Endothelial cell (in vitro differentiated cells): ENCODE data around the gene MPL. TPM values are rescaled to one million over a fixed set of nuclear protein-coding genes. Genes with fewer than 3 reads are reported as not detected.

Experiments used
- DNase-seq: peaks from one replicate; pipeline ENCODE4 v3.0.0; 2021; ENCODE audit warnings: low spot score
- H3K27ac Mint-ChIP-seq: one replicate; pipeline ENCODE4 v1.8.0; 2021; ENCODE audit warnings: mixed read lengths, inconsistent platforms; ENCODE audit not compliant: unreplicated experiment
- H3K27me3 Mint-ChIP-seq: one replicate; pipeline ENCODE4 v1.8.0; 2021; ENCODE audit warnings: mild to moderate bottlenecking, moderate library complexity, mixed read lengths, inconsistent platforms; ENCODE audit not compliant: unreplicated experiment
- H3K36me3 Mint-ChIP-seq: one replicate; pipeline ENCODE4 v1.8.0; 2021; ENCODE audit warnings: mild to moderate bottlenecking, low read depth, mixed read lengths, inconsistent platforms; ENCODE audit not compliant: unreplicated experiment
- H3K4me1 Mint-ChIP-seq: one replicate; pipeline ENCODE4 v1.8.0; 2021; ENCODE audit warnings: mild to moderate bottlenecking, mixed read lengths, inconsistent platforms; ENCODE audit not compliant: unreplicated experiment
- H3K4me3 Mint-ChIP-seq: one replicate; pipeline ENCODE4 v1.8.0; 2021; ENCODE audit warnings: mild to moderate bottlenecking, mixed read lengths, inconsistent platforms; ENCODE audit not compliant: unreplicated experiment
- H3K9me3 Mint-ChIP-seq: one replicate; pipeline ENCODE4 v1.8.0; 2021; ENCODE audit warnings: mixed read lengths, inconsistent platforms; ENCODE audit not compliant: unreplicated experiment
- total RNA-seq: library from RNA; stranded (reverse); fragmentation: NEBNext Ultra II Directional; extraction: Animal tissue kit (Norgen Biotek cat#: 25700); gene quantifications from one replicate; pipeline ENCODE4 v1.2.1, GENCODE V29; 2021; ENCODE audit not compliant: unreplicated experiment
- TF ChIP-seq, protein P1 (sequence below): fragments of 200-600 bp; sonication (generic); IDR thresholded peaks from one replicate; pipeline ENCODE4 v1.5.0; 2021; ENCODE audit warnings: antibody characterized with exemption; ENCODE audit not compliant: unreplicated experiment

Gene MPL
- total RNA-seq, 1 donor from 2014 or later, result 6.2 TPM

DNA sequence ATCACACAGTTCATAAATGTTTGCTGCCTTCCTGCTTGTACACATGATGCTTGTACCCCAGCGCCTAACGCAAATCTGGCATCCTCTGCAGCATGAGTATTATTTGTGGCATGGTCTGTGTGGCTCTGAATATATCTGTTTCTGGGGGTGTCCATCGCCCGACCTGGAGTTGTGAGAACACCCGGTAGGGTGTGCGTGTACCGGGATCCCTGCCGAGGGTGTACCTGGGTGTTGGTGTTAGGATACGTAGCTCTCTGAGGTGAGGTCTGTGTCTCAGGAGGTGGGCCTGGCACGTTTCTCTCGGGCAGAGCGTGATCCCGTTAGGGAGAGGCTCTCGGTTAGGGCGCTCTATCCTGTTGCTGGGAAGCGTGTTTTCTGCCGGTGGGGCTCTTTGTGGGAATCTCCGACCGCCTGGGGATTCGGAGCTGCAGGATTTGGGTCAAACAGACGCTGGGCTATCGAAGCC, 10.8 kb downstream of the MPL start:
- Mint-ChIP-seq H3K9me3 (no peaks in the 10 kb centered on the region), H3K4me1 (peaks cover 23% of the 10 kb centered on the region), H3K27me3 (peaks cover 11% of the 10 kb centered on the region), H3K4me3 (peak overlapping the region; percentile 37), H3K36me3 (no peaks in the 10 kb centered on the region), H3K27ac (peak overlapping the region; percentile 38)
- no peak for DNase-seq
- TF ChIP-seq, protein P1, sequence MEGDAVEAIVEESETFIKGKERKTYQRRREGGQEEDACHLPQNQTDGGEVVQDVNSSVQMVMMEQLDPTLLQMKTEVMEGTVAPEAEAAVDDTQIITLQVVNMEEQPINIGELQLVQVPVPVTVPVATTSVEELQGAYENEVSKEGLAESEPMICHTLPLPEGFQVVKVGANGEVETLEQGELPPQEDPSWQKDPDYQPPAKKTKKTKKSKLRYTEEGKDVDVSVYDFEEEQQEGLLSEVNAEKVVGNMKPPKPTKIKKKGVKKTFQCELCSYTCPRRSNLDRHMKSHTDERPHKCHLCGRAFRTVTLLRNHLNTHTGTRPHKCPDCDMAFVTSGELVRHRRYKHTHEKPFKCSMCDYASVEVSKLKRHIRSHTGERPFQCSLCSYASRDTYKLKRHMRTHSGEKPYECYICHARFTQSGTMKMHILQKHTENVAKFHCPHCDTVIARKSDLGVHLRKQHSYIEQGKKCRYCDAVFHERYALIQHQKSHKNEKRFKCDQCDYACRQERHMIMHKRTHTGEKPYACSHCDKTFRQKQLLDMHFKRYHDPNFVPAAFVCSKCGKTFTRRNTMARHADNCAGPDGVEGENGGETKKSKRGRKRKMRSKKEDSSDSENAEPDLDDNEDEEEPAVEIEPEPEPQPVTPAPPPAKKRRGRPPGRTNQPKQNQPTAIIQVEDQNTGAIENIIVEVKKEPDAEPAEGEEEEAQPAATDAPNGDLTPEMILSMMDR, result no peak

DNA sequence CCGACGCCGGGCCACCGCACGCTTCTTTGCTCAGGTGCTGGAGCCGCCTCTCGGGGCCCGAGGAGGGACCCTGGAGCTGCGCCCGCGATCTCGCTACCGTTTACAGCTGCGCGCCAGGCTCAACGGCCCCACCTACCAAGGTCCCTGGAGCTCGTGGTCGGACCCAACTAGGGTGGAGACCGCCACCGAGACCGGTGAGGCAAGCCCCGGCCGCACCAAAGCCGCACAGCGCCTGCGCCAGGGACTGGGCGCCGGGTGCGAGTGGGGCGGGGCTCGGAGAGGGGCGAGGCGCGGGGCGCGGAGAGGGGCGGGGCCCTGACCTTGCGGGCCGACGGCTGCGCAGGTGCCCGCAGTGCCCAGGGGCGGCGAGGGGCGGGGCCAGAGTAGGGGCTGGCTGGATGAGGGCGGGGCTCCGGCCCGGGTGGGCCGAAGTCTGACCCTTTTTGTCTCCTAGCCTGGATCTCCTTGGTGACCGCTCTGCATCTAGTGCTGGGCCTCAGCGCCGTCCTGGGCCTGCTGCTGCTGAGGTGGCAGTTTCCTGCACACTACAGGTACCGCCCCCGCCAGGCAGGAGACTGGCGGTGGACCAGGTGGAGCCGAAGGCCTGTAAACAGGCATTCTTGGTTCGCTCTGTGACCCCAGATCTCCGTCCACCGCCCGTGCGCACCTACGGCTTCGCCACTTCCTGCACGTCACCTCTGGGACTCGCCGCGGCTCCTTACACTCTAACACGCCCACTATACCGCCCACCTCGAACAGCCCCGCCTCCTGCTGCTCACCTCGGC, 11.4 kb downstream of the MPL start:
- peak overlapping the region; percentile 90 for H3K4me3 Mint-ChIP-seq
- H3K9me3 Mint-ChIP-seq, result no peaks in the 10 kb centered on the region
- H3K27me3 Mint-ChIP-seq, result peaks cover 11% of the 10 kb centered on the region
- peaks cover 21% of the 10 kb centered on the region for H3K4me1 Mint-ChIP-seq
- no peaks in the 10 kb centered on the region for H3K36me3 Mint-ChIP-seq
- peak; percentile 84 for DNase-seq
- peak overlapping the region; percentile 91 for H3K27ac Mint-ChIP-seq
- TF ChIP-seq, protein P1, result no peak

DNA sequence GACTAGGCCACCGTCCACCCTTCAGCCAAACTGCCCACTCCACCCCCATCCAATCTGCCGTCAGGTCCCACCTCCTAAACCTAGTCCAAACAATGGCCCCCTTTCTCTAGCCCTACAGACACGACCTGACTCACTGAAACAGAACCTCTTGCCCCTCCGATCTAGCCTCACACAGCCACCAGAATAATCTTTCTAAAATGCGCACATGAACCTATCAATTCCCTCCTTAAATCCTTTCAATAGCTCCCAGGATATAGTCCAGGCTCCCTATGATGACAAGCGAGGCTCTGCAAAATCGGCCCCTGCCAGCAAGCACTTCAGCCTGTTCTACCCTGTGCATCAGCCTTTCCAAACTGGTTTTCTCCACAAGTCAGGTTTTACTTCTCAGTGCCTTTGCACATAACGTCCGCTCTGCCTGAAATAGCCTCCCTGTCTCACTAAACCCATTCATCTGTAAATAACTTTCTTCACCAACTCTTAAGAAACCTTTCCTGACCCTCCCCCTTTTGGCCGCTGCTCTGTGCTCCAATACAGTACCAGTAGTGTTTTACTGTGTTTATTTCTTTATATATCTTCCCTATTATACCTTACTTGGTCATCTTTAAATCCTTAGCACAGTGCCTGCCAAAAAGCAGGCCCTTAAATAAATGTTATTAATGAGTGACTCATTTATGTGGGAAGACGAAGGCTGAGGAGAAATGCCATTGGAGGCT, 12.1 kb downstream of the MPL start:
- no peak for DNase-seq
- Mint-ChIP-seq H3K4me1 (peaks cover 15% of the 10 kb centered on the region), H3K9me3 (no peaks in the 10 kb centered on the region), H3K36me3 (no peaks in the 10 kb centered on the region), H3K4me3 (peak overlapping the region; percentile 90), H3K27ac (peak overlapping the region; percentile 91), H3K27me3 (peaks cover 14% of the 10 kb centered on the region)
- TF ChIP-seq, protein P1, result no peak

DNA sequence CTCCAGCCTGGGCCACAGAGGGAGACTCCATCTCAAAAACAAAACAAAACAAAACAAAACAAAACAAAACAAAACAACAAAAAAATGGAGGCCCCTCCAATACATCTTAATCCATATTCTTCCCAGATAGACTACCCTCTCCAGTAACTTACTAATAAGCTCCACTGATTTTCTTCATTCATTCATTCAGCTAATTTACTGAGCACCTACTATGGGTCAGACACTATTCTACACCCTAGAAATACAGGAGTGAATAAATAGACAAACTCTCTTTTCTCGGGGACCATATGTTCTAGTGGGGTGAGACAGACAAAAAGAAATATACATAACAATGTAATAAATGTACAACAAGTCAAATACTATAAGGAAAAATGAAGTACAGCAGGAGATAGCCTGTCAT, 13.4 kb downstream of the MPL start:
- H3K27ac Mint-ChIP-seq, result no peak overlapping the region
- DNase-seq, result no peak
- H3K27me3 Mint-ChIP-seq, result peaks cover 15% of the 10 kb centered on the region
- TF ChIP-seq, protein P1, result no peak
- H3K4me3 Mint-ChIP-seq, result no peak overlapping the region
- no peaks in the 10 kb centered on the region for H3K36me3 Mint-ChIP-seq
- H3K4me1 Mint-ChIP-seq, result peaks cover 14% of the 10 kb centered on the region
- no peaks in the 10 kb centered on the region for H3K9me3 Mint-ChIP-seq
